GM21786 (cell line): ENCODE data around the gene NOP53.
"Not testable (repeated sequence)": the region's sequence is repeated elsewhere in the genome, so short reads cannot be mapped to it uniquely, and the experiment has no call there.

Source experiments
- ATAC-seq: cut with Tn5 transposase; IDR thresholded peaks from one replicate; pipeline ENCODE4 v1.9.1; 2021; ENCODE audit not compliant: unreplicated experiment

Gene NOP53

GRCh38 chr19:47745010-47745901, at the start of gene NOP53:
Gene NOP53, plus strand, starts transcription at chr19:47745546. Its CDS starts 14 bp downstream, at chr19:47745560.
- ATAC-seq: peak; percentile 55

GRCh38 chr19:47696635-47697034, 48.7 kb upstream of the NOP53 start:
- no peak for ATAC-seq

GRCh38 chr19:47697863-47698609, 47.3 kb upstream of the NOP53 start:
- no peak for ATAC-seq

- ATAC-seq: no peak
Observed at GRCh38 chr19:47698631-47699359, 46.6 kb upstream of the NOP53 start.

- ATAC-seq: no peak
Observed at GRCh38 chr19:47699360-47699917, 45.9 kb upstream of the NOP53 start.

DNA sequence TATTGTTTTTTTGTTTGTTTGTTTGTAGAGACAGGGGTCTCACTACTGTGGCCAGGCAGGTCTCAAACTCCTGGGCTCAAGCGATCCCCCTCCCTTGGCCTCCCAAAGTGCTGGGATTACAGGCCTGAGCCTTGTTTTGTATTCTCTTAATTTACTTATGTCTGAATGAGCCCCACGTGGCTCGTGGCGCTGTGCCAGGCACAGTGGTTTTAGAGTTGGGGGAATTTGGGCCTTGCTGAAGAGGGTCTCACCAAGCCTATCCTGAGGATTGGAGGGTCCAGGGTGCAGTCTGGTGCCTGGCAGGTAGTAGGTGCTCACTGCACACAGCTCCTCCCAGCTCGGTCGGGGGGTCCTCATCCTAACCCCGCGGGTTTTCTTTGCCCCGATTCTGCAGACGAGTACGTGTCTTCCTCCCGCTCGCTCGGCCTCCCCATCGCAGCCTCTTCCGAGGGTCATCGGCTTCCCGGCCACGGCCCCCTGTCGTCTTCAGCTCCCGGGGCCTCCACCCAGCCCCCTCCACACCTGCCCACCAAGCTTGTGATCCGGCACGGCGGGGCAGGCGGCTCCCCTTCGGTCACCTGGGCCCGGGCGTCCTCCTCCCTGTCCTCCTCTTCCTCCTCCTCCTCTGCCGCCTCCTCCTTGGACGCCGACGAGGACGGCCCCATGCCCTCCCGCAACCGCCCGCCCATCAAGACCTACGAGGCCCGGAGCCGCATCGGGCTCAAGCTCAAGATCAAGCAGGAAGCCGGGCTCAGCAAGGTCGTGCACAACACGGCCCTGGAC, 44.2 kb upstream of the NOP53 start:
- ATAC-seq: no peak

- ATAC-seq: no peak
Observed at GRCh38 chr19:47701717-47702552, 43.4 kb upstream of the NOP53 start.

DNA sequence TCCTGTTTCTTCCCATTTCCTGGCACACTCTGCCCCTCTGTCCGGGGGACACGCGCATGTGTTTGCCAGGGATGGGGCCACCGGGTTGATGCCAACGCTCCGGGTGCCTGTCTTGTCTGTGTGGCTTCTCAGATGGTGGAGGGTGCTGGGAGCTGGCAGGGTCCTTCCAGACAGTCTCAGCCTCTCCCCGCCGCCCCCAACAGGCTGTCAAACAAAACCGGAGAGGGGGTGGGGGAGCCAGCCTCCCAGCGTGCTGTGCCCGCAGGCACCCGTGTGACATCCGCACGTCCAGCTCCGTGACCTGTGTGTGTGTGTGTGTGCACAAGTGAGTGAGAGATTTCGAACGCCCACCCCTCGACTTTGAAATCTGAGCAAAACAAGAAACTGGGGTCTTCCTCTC, 42.7 kb upstream of the NOP53 start:
- no peak for ATAC-seq

- ATAC-seq: no peak
Observed at GRCh38 chr19:47703301-47703700, 42.0 kb upstream of the NOP53 start.

DNA sequence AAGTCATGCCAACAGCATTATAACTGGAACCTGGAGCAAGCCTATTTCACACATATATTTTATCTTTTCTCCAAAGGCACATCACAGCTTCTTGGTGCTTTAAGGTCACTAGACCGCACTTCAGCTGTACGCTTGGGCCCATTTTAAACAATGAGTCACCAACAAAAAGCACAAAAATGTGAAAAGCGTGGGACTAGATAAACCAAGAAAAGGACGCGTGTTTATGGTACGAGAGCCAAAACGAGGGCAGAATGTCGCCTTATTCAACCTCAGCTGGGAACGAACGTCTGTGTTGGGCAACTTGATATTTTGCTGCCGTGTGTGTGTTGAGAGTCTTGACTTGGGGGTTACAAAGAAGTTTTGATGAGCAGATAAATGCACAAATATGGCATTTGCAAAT, 41.3 kb upstream of the NOP53 start:
- ATAC-seq: no peak

- ATAC-seq: no peak
Observed at GRCh38 chr19:47704656-47705055, 40.7 kb upstream of the NOP53 start.

DNA sequence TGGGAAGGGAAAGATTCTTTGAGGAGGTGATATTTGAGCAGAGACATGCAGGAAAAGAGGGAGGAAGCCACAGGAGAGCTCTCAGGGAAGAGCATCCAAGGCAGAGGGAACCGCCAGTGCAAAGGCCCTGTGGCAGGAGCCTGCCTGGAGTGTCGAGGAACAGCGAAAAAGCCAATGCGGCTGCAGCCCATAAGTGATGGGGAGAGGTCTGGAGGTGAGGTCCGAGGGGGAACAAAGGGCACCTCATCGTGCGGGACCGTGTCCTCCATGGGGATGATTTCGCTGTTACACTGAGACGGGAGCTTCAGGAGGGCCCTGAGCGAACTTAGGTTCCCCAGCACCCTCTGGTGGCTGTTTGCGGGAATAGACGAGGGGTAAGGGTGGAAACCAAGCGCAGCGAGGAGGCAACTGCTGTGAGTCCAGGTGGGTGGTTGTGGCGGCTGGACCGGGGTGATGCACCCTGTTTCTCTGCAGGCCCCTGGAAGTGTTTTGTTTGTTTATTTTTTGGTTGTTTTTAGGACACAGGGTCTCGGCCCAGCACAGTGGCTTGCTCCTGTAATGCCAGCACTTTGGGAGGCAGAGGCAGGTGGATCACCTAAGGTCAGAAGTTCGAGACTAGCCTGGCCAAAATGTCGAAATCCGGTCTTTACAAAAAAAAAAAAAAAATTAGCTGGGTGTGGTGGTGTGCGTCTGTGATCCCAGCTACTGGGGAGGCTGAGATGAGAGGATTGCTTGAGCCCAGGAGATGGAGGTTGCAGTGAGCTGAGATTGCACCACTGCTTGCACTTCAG, 38.0 kb upstream of the NOP53 start:
- no peak for ATAC-seq

DNA sequence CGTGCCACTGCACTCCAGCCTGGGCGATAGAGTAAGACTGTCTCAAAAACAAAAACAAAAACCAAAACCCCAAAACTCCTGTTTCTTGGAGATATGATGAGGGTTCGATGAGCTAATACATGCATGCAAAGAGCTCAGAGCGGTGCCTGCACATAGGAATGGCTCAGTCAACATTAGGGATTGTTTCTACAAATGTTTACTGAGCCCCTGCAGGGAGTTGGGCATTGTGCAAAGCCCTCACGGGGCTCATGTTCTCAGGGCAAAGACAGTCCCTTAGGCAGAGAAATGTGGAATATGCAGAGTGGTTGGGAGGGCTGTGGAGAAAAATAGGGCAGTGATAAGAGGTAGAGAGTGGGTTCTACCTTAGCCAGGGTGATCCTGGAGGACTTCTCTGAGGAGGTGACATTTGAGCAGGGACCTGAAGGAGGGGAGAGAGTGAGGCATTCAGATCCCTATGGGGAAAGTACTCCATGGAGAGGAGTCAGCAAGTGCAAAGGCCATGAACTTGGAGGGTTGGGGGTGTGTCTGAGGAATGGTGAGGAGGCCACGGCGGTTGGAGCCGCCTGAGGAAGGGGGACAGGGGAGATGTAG, 33.6 kb upstream of the NOP53 start:
- no peak for ATAC-seq

DNA sequence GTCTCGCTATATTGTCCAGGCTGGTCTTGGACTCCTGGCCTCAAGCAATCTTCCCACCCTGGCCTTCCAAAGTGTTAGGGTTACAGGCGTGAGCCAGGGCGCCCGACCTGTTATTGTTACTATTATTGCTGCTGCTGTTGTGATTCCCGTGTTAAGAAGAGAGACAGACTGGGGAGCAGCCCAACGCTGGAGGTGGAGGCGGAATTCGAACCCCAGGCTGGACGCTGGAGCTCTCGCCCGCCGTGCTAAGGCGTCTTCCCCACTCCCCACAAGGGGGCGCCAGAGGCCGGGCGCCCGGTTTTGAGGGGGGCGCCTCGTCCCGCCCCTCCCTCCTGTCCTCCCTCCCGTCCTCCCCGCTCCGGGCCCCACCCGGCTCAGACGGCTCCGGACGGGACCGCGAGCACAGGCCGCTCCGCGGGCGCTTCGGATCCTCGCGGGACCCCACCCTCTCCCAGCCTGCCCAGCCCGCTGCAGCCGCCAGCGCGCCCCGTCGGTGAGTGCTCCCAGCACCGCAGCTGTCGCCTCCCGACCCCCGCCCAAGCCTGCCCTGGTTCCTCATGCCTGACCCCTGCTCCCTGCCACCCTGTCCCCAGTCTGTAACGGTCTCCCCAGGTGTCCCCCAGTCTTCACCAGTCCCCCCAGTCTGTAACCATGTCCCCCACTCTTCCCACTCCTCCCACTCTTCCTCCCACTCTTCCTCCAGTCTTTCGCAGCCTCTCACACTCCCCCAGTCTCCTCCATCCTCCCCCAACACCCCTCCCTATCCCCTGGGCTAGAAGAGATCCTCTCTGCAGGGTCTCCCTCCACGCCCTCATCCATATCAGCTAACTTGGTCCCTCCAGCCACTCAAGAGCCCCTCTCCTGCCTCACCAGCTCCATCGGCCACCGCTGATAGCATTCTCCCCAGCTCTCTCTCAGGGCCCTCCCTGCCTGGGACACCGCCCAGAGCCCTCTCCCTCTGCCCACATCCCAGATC, 32.0 kb upstream of the NOP53 start, which contains the start of gene EHD2:
EHD2 (plus strand) TSS at position 377 of the 976 bp plus-strand sequence. CDS start 3,191 bp downstream, outside the sequence.
- no peak for ATAC-seq

GRCh38 chr19:47714339-47714738, 31.0 kb upstream of the NOP53 start:
- no peak for ATAC-seq

GRCh38 chr19:47714855-47715254, 30.5 kb upstream of the NOP53 start:
- ATAC-seq: not testable (repeated sequence)
